Activated B cell treated with CpG ODN at 0.5 μM for 24 hours (primary cell): ENCODE data around the gene BCL11B. TPM values are rescaled to one million over a fixed set of nuclear protein-coding genes. Genes with fewer than 3 reads are reported as not detected.

ENCODE experiments used
- ATAC-seq: fragments of 200-7000 bp; cut with Tn5 transposase; one replicate; pipeline ENCODE4 v1.10.0; 2021; ENCODE audit warnings: low read depth, mild to moderate bottlenecking, moderate library complexity
- CTCF ChIA-PET: fragments of 350-600 bp; sonication (Branson Sonifier 250); formaldehyde crosslinking; loops from one replicate; lab custom pipeline; 2021; ENCODE audit warnings: antibody characterized with exemption; lab: Charles Lee
- POLR2A ChIA-PET: fragments of 350-600 bp; sonication (Branson Sonifier 250); formaldehyde crosslinking; loops from one replicate; lab custom pipeline; 2021; ENCODE audit warnings: antibody characterized with exemption; lab: Charles Lee
- DNase-seq: peaks from one replicate; pipeline ENCODE4 v3.0.0; 2022
- H3K27ac Mint-ChIP-seq: one replicate; pipeline ENCODE4 v1.8.0; 2020; ENCODE audit warnings: mixed read lengths
- H3K27me3 Mint-ChIP-seq: one replicate; pipeline ENCODE4 v1.8.0; 2021; ENCODE audit warnings: mixed read lengths
- H3K36me3 Mint-ChIP-seq: one replicate; pipeline ENCODE4 v1.8.0; 2021; ENCODE audit warnings: low read depth, mixed read lengths
- H3K4me1 Mint-ChIP-seq: one replicate; pipeline ENCODE4 v1.8.0; 2021; ENCODE audit warnings: mixed read lengths
- H3K4me3 Mint-ChIP-seq: one replicate; pipeline ENCODE4 v1.8.0; 2020; ENCODE audit warnings: mild to moderate bottlenecking, mixed read lengths
- H3K9me3 Mint-ChIP-seq: one replicate; pipeline ENCODE4 v1.8.0; 2020; ENCODE audit warnings: mixed read lengths
- CTCF ChIP-seq: fragments of 200-600 bp; IDR thresholded peaks from one replicate; pipeline ENCODE4 v1.8.0; 2022; ENCODE audit warnings: antibody characterized with exemption, mild to moderate bottlenecking
- intact Hi-C: fragments of 100-400 bp; cut with micrococcal nuclease; formaldehyde crosslinking; loops from one replicate; pipeline ENCODE4 v1.15.1; 2024
- total RNA-seq: library from RNA; stranded (reverse); gene quantifications from 2 replicates; pipeline ENCODE4 v1.2.3, GENCODE V29; 2022

BCL11B gene
- total RNA-seq, 1 donor from 2014 or later = 0.13 TPM

GRCh38 chr14:99194136-99194535 lies 77.9 kb downstream of the BCL11B start:
- H3K4me1 Mint-ChIP-seq = no peaks in the 10 kb centered on the region
- H3K36me3 Mint-ChIP-seq = no peaks in the 10 kb centered on the region
- intact Hi-C loops = no loop called here
- DNase-seq (no peak), ATAC-seq (no peak)
- H3K27me3 Mint-ChIP-seq = peaks cover 2% of the 10 kb centered on the region
- no peak overlapping the region for H3K27ac Mint-ChIP-seq
- H3K9me3 Mint-ChIP-seq = no peaks in the 10 kb centered on the region
- CTCF ChIA-PET = no interaction called here
- H3K4me3 Mint-ChIP-seq = no peak overlapping the region
- POLR2A ChIA-PET = no interaction called here
- TF ChIP-seq CTCF = no peak

- ChIA-PET CTCF (no interaction called here), POLR2A (no interaction called here)
- Mint-ChIP-seq H3K4me1 (no peaks in the 10 kb centered on the region), H3K4me3 (no peak overlapping the region), H3K9me3 (no peaks in the 10 kb centered on the region), H3K27me3 (no peaks in the 10 kb centered on the region), H3K27ac (no peak overlapping the region), H3K36me3 (no peaks in the 10 kb centered on the region)
- intact Hi-C loops = no loop called here
- DNase-seq = no peak
- TF ChIP-seq CTCF = no peak
- no peak for ATAC-seq
Observed at GRCh38 chr14:99192830-99193229, 79.2 kb downstream of the BCL11B start.

GRCh38 chr14:99192028-99192621 lies 79.9 kb downstream of the BCL11B start:
- H3K27ac Mint-ChIP-seq = no peak overlapping the region
- ATAC-seq (no peak), DNase-seq (no peak)
- no peak overlapping the region for H3K4me3 Mint-ChIP-seq
- H3K36me3 Mint-ChIP-seq = no peaks in the 10 kb centered on the region
- CTCF ChIA-PET = no interaction called here
- H3K9me3 Mint-ChIP-seq = no peaks in the 10 kb centered on the region
- H3K4me1 Mint-ChIP-seq = no peaks in the 10 kb centered on the region
- TF ChIP-seq CTCF = no peak
- intact Hi-C loops = no loop called here
- H3K27me3 Mint-ChIP-seq = no peaks in the 10 kb centered on the region
- POLR2A ChIA-PET = no interaction called here

- no peak overlapping the region for H3K4me3 Mint-ChIP-seq
- CTCF ChIA-PET = no interaction called here
- no peaks in the 10 kb centered on the region for H3K4me1 Mint-ChIP-seq
- no peak overlapping the region for H3K27ac Mint-ChIP-seq
- no peak for ATAC-seq
- POLR2A ChIA-PET = no interaction called here
- DNase-seq = no peak
- no peaks in the 10 kb centered on the region for H3K27me3 Mint-ChIP-seq
- H3K9me3 Mint-ChIP-seq = no peaks in the 10 kb centered on the region
- H3K36me3 Mint-ChIP-seq = no peaks in the 10 kb centered on the region
- no peak for TF ChIP-seq CTCF
- intact Hi-C loops = no loop called here
Observed at GRCh38 chr14:99191395-99192027, 80.5 kb downstream of the BCL11B start.

GRCh38 chr14:99190696-99191394 lies 81.2 kb downstream of the BCL11B start:
- Mint-ChIP-seq H3K27ac (no peak overlapping the region), H3K9me3 (no peaks in the 10 kb centered on the region), H3K4me3 (no peak overlapping the region), H3K27me3 (no peaks in the 10 kb centered on the region), H3K4me1 (no peaks in the 10 kb centered on the region), H3K36me3 (no peaks in the 10 kb centered on the region)
- ATAC-seq = no peak
- POLR2A ChIA-PET = no interaction called here
- intact Hi-C loops = no loop called here
- TF ChIP-seq CTCF = no peak
- CTCF ChIA-PET = no interaction called here
- DNase-seq = no peak
